Type B pancreatic cell (in vitro differentiated cells): ENCODE data around the gene ADAMTSL3. TPM values are rescaled to one million over a fixed set of nuclear protein-coding genes. Genes with fewer than 3 reads are reported as not detected.

Experiments used
- DNase-seq: peaks from one replicate; pipeline ENCODE4 v3.0.0; 2021; ENCODE audit warnings: mixed read lengths; ENCODE audit not compliant: unreplicated experiment; ENCODE audit errors: extremely low spot score
- H3K27ac Mint-ChIP-seq: 2 replicates; pipeline ENCODE4 v1.8.0; 2021; ENCODE audit warnings: mild to moderate bottlenecking, mixed read lengths
- H3K27me3 Mint-ChIP-seq: 2 replicates; pipeline ENCODE4 v1.8.0; 2021; ENCODE audit warnings: mixed read lengths
- H3K36me3 Mint-ChIP-seq: 2 replicates; pipeline ENCODE4 v1.8.0; 2021; ENCODE audit warnings: mixed read lengths
- H3K4me1 Mint-ChIP-seq: one replicate; pipeline ENCODE4 v1.8.0; 2021; ENCODE audit warnings: mixed read lengths; ENCODE audit not compliant: unreplicated experiment
- H3K4me3 Mint-ChIP-seq: 2 replicates; pipeline ENCODE4 v1.8.0; 2021; ENCODE audit warnings: mild to moderate bottlenecking, mixed read lengths
- H3K9me3 Mint-ChIP-seq: 2 replicates; pipeline ENCODE4 v1.8.0; 2021; ENCODE audit warnings: mixed read lengths
- total RNA-seq: library from RNA; stranded (reverse); gene quantifications from 2 replicates; pipeline ENCODE4 v1.2.1, GENCODE V29; 2021; ENCODE audit warnings: low replicate concordance
- TF ChIP-seq, protein P1 (sequence below): fragments of 200-600 bp; sonication (generic); conservative IDR thresholded peaks from 2 replicates; pipeline ENCODE4 v1.5.0; 2021; ENCODE audit warnings: antibody characterized with exemption, mild to moderate bottlenecking

The ADAMTSL3 gene
- total RNA-seq, 1 donor from 2014 or later, result 1.9 TPM

- Mint-ChIP-seq H3K4me1 (peaks cover 4% of the 10 kb centered on the region), H3K4me3 (no peak overlapping the region), H3K9me3 (no peaks in the 10 kb centered on the region), H3K27me3 (peaks cover 25% of the 10 kb centered on the region), H3K36me3 (no peaks in the 10 kb centered on the region), H3K27ac (no peak overlapping the region)
- TF ChIP-seq, protein P1, sequence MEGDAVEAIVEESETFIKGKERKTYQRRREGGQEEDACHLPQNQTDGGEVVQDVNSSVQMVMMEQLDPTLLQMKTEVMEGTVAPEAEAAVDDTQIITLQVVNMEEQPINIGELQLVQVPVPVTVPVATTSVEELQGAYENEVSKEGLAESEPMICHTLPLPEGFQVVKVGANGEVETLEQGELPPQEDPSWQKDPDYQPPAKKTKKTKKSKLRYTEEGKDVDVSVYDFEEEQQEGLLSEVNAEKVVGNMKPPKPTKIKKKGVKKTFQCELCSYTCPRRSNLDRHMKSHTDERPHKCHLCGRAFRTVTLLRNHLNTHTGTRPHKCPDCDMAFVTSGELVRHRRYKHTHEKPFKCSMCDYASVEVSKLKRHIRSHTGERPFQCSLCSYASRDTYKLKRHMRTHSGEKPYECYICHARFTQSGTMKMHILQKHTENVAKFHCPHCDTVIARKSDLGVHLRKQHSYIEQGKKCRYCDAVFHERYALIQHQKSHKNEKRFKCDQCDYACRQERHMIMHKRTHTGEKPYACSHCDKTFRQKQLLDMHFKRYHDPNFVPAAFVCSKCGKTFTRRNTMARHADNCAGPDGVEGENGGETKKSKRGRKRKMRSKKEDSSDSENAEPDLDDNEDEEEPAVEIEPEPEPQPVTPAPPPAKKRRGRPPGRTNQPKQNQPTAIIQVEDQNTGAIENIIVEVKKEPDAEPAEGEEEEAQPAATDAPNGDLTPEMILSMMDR, result no peak
- no peak for DNase-seq
Observed at GRCh38 chr15:83845230-83845629, 191.3 kb downstream of the ADAMTSL3 start.

- Mint-ChIP-seq H3K27ac (no peak overlapping the region), H3K4me3 (no peak overlapping the region), H3K4me1 (peaks cover 4% of the 10 kb centered on the region), H3K9me3 (no peaks in the 10 kb centered on the region), H3K36me3 (no peaks in the 10 kb centered on the region), H3K27me3 (peaks cover 29% of the 10 kb centered on the region)
- no peak for DNase-seq
- TF ChIP-seq, protein P1, result no peak
Observed at GRCh38 chr15:83846847-83847246, 192.9 kb downstream of the ADAMTSL3 start.

DNA sequence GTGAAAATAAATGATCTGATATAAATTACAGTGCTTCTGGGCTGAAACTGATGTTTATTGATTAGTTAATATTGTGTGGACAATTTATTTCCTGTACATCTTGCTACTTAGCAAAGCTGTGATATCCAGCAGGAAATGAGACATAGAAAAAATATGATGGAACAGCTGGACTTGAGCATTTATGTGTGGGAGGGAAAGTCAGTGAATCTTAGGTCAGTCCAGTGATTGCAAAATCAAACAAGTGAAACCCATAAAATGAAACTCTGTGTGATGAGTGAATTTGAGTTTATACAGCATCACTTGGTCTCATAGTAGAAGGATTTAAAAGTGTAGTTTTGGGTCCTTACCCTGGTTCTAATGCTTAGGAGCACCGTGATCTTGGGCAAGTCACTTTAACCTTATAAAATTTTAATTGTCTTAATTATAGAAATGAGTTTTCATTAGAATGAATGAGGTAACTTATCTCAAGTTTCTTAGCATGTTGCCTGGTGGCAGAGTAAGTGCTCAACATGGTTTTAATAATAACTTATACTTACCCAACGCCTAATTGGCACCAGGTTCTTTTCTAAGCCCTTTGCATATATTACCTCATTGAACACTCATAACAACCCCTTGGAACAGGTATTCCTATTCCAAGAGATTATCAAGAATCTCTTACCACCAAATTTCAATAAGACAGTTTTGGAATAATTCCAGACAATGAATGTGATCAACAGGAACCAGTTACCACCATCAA, 194.6 kb downstream of the ADAMTSL3 start:
- peaks cover 4% of the 10 kb centered on the region for H3K4me1 Mint-ChIP-seq
- DNase-seq, result no peak
- H3K27me3 Mint-ChIP-seq, result peaks cover 23% of the 10 kb centered on the region
- TF ChIP-seq, protein P1, result no peak
- no peaks in the 10 kb centered on the region for H3K9me3 Mint-ChIP-seq
- no peak overlapping the region for H3K4me3 Mint-ChIP-seq
- H3K27ac Mint-ChIP-seq, result no peak overlapping the region
- no peaks in the 10 kb centered on the region for H3K36me3 Mint-ChIP-seq

- TF ChIP-seq, protein P1, result no peak
- no peaks in the 10 kb centered on the region for H3K36me3 Mint-ChIP-seq
- H3K4me3 Mint-ChIP-seq, result no peak overlapping the region
Observed at GRCh38 chr15:83850015-83850414, 196.1 kb downstream of the ADAMTSL3 start.

DNA sequence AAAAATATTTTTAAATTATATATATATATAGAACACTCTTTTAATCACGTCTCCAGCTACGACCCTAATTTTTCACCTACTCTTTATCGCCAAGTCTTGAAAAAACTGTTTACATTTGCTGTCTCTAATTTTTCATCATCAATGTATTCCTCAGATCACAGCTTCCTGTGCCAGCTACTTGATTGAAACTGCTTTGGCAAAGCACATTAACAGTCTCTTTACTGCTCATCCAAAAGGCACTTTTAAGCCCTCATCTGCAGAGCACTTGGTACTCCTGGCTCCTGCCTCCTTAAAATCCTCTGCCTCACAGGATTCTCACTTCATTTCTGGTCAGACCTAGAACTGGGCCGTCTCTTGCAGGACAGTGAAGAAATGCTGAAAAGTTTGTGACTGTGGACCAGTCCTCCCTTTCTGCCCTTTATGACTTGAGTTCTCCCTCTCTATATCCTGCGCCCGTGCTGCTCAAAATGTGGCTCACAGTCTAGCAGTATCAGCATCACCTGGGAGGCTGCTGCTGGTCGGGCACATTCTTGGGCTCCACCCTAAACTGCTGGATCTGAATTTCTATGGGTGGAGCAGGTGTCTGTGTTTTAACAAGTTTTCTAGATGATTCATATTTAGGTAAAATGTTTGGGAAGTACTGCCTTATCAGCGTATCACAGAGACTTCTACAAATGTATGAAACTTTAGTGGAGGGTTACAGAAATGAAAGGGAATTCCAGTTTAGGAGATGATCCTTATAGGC, 196.8 kb downstream of the ADAMTSL3 start:
- Mint-ChIP-seq H3K9me3 (no peaks in the 10 kb centered on the region), H3K27ac (no peak overlapping the region), H3K4me3 (no peak overlapping the region), H3K36me3 (no peaks in the 10 kb centered on the region), H3K4me1 (peaks cover 4% of the 10 kb centered on the region), H3K27me3 (peaks cover 14% of the 10 kb centered on the region)
- TF ChIP-seq, protein P1, result no peak
- no peak for DNase-seq

More at GRCh38 chr15:83850015-83850414, 196.1 kb downstream of the ADAMTSL3 start:
- DNase-seq, result no peak
- H3K27me3 Mint-ChIP-seq, result peaks cover 16% of the 10 kb centered on the region
- H3K27ac Mint-ChIP-seq, result no peak overlapping the region
- peaks cover 4% of the 10 kb centered on the region for H3K4me1 Mint-ChIP-seq
- H3K9me3 Mint-ChIP-seq, result no peaks in the 10 kb centered on the region
